NCI-H345 treated with DMSO at 0.1 percent for 48 hours (cell line): ENCODE data around the gene FIZ1.
A peak's percentile ranks its signal among the peaks of the same experiment; 100 is the strongest.

Experiments
- DNase-seq: peaks from one replicate; lab custom pipeline; 2025; ENCODE audit not compliant: unreplicated experiment; lab: John Stamatoyannopoulos, UW

Gene FIZ1

GRCh38 chr19:55599468-55599841, at the start of gene FIZ1:
FIZ1 (minus strand) TSS chr19:55599517; CDS start chr19:55597865, 1,652 bp downstream.
- DNase-seq, result peak; percentile 92

- no peak for DNase-seq
These were observed 49.4 kb upstream of the FIZ1 start for GRCh38 chr19:55648585-55649267.

- peak; percentile 19 for DNase-seq
These were observed 48.6 kb upstream of the FIZ1 start, which contains the start of gene CCDC106 for GRCh38 chr19:55647732-55648584. CCDC106 (plus strand) TSS chr19:55648212; CDS start chr19:55649047, 835 bp downstream.

GRCh38 chr19:55646889-55647731, 47.8 kb upstream of the FIZ1 start:
- DNase-seq, result no peak

GRCh38 chr19:55645512-55645881, 46.2 kb upstream of the FIZ1 start:
- DNase-seq, result no peak

GRCh38 chr19:55644842-55645511, 45.7 kb upstream of the FIZ1 start:
- no peak for DNase-seq

GRCh38 chr19:55644191-55644833, 45.0 kb upstream of the FIZ1 start:
- DNase-seq, result no peak

- DNase-seq, result no peak
These were observed 44.5 kb upstream of the FIZ1 start for GRCh38 chr19:55643887-55644176.

GRCh38 chr19:55643003-55643886, 43.9 kb upstream of the FIZ1 start, which contains the start of gene ZNF581:
ZNF581 (plus strand) TSS chr19:55643649; CDS start chr19:55644572, 923 bp downstream.
- peak; percentile 35 for DNase-seq

GRCh38 chr19:55642153-55643002, 43.1 kb upstream of the FIZ1 start:
- DNase-seq, result no peak

GRCh38 chr19:55641426-55642152, 42.3 kb upstream of the FIZ1 start:
- no peak for DNase-seq

GRCh38 chr19:55640577-55641425, 41.5 kb upstream of the FIZ1 start, which contains the start of gene ZNF580:
ZNF580 (plus strand) TSS chr19:55641002; CDS start chr19:55642509, 1,507 bp downstream.
- DNase-seq, result no peak

GRCh38 chr19:55640043-55640576, 40.8 kb upstream of the FIZ1 start:
- DNase-seq, result peak; percentile 12

- no peak for DNase-seq
These were observed 39.6 kb upstream of the FIZ1 start for GRCh38 chr19:55638864-55639359.

- no peak for DNase-seq
These were observed 38.2 kb upstream of the FIZ1 start for GRCh38 chr19:55637534-55637933.

- DNase-seq, result no peak
These were observed 37.4 kb upstream of the FIZ1 start for GRCh38 chr19:55636723-55637122.
